NB4 (cell line): Measurements from ENCODE around the gene CDH13.

Source experiments
- MYC ChIP-seq: IDR thresholded peaks from 2 replicates; pipeline ENCODE4 v1.6.1; 2011; ENCODE audit warnings: low read depth, low read length
- POLR2A ChIP-seq: IDR thresholded peaks from 2 replicates; pipeline ENCODE4 v1.6.1; 2011; ENCODE audit warnings: mild to moderate bottlenecking; ENCODE audit not compliant: insufficient read length; ENCODE audit errors: extremely low read depth
- TF ChIP-seq, protein P1 (sequence below): IDR thresholded peaks from one replicate; pipeline ENCODE4 v1.5.1; 2012; ENCODE audit warnings: low read depth, low read length

DNA sequence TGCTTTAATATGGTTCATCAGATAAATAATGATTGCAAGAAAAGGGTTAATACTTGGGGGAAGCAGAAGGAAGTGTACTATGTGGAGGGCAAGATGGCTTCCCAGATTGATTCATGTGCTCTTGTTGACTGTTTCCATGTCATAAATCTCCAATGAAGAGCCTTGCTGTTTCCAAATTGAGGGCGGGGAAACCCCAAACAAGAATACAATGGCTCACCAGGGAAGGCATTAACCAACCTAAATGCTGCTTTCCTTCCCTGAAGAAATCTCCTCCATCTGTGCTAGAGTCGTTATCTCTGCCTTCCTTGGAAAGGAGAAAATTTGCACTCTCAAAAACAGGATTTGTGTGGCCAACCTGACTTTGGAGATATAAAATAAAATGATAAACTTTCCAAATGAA, 28.0 kb upstream of the CDH13 start:
- TF ChIP-seq, protein P1, sequence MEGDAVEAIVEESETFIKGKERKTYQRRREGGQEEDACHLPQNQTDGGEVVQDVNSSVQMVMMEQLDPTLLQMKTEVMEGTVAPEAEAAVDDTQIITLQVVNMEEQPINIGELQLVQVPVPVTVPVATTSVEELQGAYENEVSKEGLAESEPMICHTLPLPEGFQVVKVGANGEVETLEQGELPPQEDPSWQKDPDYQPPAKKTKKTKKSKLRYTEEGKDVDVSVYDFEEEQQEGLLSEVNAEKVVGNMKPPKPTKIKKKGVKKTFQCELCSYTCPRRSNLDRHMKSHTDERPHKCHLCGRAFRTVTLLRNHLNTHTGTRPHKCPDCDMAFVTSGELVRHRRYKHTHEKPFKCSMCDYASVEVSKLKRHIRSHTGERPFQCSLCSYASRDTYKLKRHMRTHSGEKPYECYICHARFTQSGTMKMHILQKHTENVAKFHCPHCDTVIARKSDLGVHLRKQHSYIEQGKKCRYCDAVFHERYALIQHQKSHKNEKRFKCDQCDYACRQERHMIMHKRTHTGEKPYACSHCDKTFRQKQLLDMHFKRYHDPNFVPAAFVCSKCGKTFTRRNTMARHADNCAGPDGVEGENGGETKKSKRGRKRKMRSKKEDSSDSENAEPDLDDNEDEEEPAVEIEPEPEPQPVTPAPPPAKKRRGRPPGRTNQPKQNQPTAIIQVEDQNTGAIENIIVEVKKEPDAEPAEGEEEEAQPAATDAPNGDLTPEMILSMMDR, result no peak
- TF ChIP-seq POLR2A (no peak), MYC (no peak)
